Stimulated activated CD8-positive, alpha-beta memory T cell treated with anti-CD3 and anti-CD28 coated beads, Interleukin-7, amount 100 ng/mL, for 4 hours (primary cell): ENCODE data around the gene TMEM207.

ENCODE experiments used
- DNase-seq, 2 donors: peaks; one replicate each; pipeline ENCODE4 v3.0.0-alpha.2; 2020; ENCODE audit warnings: low read depth in 2 of 2

Gene TMEM207

DNA sequence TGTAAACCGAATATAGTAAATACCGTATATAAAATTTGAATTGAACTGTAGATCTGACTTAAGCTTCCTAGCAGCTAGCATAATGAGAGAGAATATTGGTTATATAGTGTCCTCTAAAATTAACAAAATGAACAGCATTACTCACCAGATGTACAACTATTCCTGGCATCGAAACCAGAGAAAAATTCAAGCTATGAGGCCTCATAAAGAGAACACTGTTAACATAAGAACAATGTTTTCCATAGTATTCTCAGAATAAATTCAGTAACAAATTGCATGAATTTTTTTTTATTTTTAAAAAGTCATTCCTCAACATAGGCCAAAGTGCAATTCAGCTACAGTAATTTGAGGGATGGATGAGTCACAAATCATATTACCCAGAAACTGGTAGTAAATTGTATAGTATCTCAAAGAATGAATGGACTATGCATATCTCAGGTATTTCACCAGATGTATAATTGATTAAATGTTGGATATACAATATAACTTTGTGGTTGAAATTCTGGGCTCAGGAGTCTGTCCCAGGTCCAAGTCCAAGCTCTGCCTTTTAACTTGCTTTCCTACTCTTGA, 5.0 kb downstream of the TMEM207 start:
- DNase-seq: no peak

- no peak for DNase-seq
Observed at GRCh38 chr3:190444006-190444405, 5.7 kb downstream of the TMEM207 start.

- DNase-seq: no peak
Observed at GRCh38 chr3:190443257-190443656, 6.4 kb downstream of the TMEM207 start.

DNA sequence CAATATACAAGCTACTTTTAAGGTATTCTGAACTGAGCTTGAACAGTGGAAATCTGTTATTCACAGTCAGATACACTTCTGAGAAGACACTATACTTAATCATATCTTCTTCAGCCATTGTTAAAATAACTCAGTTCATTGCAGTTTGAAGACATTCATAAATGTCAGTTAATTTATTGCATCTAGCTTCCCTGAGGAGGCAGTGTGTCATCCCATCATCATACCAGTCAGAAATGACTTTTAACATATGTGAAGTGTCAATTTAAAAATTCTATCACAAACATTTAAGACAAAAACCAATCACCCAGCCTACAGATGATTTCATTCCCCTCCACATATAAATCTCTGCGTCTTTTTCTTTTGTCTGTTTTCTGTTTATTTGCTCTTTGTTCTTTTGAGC, 7.5 kb downstream of the TMEM207 start:
- DNase-seq: no peak

GRCh38 chr3:190436331-190436730, 13.4 kb downstream of the TMEM207 start:
- no peak for DNase-seq

DNA sequence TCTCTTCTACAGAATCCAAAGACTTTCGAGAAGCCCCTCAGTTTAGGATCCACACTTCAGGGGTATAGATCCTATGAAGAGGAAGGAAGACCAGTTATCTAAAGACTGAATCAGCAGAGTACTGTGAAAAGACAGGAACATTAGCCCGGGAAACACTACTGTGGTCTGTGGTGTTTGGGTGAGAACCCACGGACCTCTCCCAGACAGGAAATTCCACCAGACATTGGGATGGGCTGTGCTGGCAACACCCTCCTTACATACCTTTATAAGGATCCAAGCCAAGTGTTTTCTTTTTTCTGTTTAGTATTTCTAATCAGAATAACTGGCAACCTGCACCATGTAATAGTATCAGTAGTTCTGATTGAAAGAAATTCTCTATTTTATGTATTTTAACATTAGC, 14.1 kb downstream of the TMEM207 start:
- DNase-seq: no peak

DNA sequence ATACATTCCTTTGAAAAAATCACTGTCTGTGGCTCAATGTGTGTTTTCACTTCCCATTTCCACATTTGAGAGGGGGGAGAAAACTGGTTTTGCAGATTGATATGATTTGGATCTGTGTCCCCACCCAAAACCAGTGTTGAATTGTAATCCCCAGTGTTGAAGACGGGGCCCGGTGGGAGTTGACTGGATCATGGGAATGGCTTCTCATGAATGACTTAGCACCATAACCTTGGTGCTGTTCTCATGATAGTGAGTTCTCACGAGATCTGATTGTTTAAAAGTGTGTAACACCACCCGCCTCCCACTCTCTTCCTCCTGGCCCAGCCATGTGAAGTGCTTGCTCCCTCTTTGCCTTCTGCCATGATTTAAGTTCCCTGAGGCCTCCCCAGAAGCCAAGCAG, 16.1 kb downstream of the TMEM207 start:
- no peak for DNase-seq

DNA sequence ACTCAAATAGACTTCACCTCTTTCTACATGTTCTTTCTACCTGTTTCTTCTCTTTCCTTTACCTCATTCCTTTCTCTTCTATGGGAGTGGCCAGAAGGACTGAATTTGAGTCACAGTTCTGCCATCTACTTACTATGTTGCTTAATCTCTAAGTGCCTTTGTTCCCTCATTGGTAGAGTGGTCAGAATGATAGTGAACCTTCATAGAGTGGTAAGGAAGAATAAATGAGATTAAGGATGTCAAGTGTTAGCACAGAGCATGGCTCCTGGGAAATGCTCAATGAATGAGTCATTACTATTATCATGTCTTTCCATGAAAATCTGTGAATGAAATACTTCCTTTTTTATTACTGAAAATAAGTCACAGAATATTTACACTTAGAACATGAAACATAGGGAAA, 17.5 kb downstream of the TMEM207 start:
- no peak for DNase-seq

GRCh38 chr3:190430906-190431305, 18.8 kb downstream of the TMEM207 start:
- no peak for DNase-seq

DNA sequence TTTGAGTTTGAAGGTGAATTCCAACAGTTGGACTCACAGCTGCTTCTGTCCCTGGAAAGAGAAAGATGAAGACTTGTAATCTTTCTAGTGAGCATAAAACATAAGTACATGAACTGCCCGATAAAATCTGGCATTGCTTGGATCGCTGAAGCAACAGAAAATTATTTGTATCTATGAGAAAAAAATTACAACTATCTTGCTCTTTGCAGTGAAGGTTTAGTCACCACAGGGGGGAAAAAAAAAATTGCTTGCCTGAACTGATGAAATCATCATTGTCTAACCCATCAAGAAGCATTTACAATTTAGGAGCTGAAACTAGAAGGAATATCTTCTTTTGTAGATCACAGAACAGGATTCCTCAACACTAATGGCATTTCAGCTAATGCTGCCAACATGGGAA, 20.0 kb downstream of the TMEM207 start:
- no peak for DNase-seq

- no peak for DNase-seq
Observed at GRCh38 chr3:190426806-190427507, 22.7 kb downstream of the TMEM207 start.

DNA sequence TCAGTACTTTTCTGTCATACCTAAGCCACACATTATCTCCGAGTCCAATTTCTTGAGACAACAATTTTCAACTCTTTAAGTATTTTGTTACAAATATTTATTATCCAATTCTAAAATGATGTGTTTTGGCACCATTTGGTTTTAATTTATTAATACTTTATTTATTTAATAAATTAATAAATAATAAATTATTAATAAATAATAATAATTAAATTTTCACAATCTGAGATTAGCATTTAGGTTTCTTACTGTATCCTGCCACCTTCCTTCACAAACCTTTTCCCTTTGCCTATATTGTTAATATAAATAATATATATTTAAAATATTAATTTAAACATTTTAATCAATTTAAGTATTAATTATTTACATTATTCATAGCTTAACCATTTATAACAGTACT, 23.9 kb downstream of the TMEM207 start:
- no peak for DNase-seq

DNA sequence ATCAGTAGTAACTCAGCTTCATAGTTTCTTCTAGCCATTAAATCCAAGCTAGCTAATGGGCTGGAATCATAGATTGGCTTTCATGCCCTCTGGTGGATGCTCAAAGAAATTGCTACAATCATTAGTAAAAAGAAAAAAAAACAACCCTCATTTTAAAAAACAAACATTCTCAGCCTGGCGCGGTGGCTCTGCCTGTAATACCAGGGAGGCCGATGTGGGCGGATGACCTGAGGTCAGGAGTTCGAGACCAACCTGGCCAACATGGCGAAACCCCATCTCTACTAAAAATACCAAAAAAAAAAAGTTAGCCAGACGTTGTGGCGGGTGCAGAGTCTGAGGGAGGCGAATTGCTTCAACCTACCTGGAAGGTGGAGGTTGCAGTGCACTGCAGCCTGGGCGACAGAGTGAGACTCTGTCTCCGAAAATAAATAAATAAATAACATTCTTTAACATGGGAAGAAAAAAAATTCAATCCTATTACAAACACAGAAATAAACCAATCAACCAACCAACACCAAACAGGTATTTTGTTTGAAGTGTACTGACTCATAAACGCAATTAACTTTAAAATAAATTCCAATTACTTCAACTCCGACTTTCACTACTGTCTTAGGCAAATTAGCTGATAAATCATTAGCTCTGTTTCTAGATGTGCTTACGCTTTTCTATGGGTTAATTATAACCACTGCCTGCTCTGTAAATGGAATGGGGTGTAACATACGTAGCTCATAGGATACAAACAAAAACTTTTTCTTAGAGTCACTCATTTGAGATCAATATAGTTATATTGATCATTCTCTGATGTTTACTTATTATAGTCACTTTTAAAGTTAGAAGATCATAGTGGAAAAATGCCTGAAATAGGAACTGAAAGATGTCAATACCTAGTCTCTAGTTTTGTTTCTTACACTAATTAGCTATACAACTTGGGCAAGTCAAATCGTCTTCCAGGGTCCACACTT, 24.9 kb downstream of the TMEM207 start:
- peak in 1 of 2 donors; percentile 1 for DNase-seq

DNA sequence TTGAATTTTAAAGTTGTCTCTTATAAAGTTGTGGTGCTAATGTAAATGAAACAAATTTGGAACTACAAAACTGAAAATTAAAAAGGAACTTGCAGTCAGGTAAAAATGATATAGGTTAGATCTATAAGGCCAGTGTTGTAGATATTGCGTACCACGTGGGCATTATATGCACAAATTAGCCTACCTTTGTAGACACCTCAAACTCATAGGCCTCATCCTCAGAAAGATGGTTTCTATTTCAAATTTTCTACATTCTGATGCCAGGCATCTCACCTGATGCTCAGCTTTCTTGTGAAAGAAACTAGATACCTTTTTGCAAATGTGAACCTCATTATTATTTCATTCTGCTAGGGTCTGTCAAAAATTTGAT, 25.6 kb downstream of the TMEM207 start:
- DNase-seq: no peak

DNA sequence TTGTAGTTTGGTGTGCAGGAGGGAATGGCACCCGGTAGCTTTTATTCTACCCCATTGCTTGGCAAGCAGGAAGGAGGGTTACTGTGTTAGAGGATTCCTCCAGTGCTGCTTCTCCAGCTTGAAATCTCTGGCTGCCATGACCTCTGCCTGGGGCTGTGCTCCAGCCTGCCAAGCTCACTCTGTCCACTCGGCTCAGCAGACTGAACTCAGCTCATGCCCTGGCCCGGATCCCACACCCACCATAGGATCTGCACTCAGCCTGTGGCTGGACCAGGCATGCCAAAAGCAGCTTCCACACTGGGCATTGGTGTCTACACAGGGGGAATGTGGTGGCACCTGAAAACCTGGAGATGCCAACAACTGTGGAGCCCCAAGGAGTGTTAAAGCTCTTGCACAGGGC, 35.4 kb downstream of the TMEM207 start:
- no peak for DNase-seq

DNA sequence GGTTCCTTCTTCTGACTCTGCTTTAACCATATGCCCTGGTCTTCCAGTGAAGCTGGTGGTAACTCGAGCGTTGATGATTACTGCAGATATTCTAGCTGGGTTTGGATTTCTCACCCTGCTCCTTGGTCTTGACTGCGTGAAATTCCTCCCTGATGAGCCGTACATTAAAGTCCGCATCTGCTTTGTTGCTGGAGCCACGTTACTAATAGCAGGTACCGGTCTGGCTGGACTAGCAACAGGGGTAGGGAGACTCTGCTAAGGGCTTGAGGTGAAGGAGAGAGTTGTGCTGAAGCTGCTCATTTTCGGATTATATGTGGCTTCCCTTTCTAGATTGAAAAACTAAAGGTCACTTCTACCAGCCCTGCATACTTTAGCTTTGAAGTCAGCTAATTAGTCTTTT, 45.0 kb downstream of the TMEM207 start:
- DNase-seq: no peak

GRCh38 chr3:190401963-190402362, 47.7 kb downstream of the TMEM207 start:
- DNase-seq: no peak

GRCh38 chr3:190399677-190400076, 50.0 kb downstream of the TMEM207 start:
- no peak for DNase-seq

- no peak for DNase-seq
Observed at GRCh38 chr3:190397889-190398288, 51.8 kb downstream of the TMEM207 start.

GRCh38 chr3:190396001-190396400, 53.7 kb downstream of the TMEM207 start:
- no peak for DNase-seq

DNA sequence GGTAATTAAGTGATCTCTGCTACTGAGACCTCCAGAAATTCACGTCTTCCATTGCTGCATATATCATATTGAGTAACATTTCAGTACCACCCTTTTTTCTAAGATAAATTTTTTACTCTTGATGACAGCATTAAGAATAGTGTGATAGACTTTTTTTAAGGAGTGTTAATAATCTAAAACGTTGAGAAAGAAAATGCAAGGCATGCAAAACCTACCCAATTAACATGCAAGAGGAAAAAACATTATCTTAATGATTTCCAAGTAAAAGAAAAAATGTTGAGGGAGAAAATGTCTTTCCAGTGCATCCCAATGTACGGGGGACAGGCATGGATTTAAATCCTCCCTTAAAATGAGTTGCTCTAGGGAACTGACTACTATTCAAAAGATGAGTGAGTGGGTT, 61.0 kb downstream of the TMEM207 start:
- DNase-seq: no peak

DNA sequence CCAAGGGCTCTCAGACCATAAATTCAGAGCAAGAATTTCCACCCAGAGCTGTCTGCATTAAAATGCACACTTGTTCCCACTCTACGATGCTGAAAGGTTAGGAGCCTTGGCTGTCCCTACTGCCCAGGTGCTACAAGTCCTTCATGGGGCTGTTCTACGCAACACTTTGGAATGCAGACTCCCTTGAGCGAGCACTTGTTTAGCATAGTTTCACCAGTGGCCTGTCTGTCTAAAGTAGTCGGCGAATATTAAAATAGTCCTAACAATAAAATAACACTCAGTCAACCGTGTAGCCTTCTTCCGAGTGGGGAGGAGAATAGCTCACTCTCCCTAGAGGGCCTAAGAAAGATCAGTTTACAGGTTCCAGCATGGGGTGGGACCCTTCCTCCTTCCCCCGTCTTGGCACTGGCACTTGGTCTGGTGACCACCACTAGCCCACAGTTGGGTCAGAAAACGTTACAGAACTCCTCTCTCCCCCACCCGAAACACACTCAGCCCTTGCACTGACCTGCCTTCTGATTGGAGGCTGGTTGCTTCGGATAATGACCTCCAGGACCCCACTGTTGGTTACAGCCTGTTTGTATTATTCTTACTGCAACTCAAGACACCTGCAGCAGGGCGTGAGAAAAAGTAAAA, 62.0 kb downstream of the TMEM207 start, which contains the start of gene CLDN16:
TSS of gene CLDN16 (plus strand) at position 586 of the 636 bp plus-strand sequence. CDS start 167 bp downstream, outside the sequence.
- DNase-seq: no peak
